GM18508 (cell line): ENCODE measurements around the gene SMIM22.

ENCODE experiments used
- ATAC-seq: cut with Tn5 transposase; IDR thresholded peaks from one replicate; pipeline ENCODE4 v1.9.1; 2021; ENCODE audit warnings: moderate number of reproducible peaks; ENCODE audit not compliant: insufficient read depth, unreplicated experiment

SMIM22 gene

DNA sequence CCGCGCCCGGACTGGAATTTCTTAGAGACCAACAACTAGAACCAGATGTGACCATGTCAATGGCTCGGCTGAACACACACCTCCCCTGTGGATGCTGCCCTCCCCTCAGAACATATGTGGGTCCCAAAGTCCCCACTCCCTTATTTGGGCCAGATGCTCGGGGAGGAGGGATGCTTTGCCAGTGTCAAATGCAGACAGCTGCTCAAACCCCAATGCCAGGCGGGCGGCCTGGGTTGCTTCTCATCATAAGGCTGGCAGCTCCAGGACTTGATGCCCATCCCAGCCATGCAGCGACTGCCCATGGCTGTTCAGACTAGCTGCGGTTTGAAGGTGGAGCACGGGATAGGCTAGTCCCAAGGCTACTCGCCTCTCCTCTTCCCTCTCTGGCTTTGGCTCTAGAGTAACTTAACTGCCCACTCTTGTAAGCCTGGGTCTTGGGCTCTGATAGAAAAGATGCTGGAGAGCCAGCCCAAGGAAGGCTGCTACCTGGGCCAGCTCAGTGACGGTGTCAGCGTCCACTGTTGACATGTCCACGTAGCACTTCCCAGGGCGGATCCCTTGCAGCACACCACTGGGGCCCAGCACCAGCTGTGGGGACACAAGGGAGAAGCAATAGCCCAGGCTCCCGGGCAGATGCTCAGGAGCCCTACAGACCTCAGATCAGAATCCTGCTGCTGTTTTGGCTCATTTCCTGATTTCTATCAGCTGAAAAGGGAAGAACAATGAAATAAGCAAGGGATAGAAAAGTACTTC is 18.3 kb downstream of the SMIM22 start:
- no peak for ATAC-seq

DNA sequence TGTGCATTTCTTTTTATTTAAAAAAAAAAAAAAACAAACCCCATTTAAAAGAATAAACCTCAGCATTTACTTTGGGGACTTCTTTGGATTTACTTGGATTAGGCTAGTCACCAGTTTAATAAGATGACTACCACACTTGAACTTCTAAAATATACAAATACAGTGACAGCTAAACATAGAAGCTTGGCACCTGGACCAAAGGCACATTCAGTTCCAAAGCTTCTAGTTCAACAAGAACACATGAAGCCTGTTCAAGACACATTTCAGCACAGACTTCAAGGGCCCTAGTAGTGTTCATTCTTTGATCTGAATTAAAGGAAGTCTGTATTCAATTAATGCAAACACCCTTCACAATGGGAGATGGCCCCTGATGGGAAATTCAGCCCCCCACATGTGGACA is 18.9 kb downstream of the SMIM22 start:
- no peak for ATAC-seq

DNA sequence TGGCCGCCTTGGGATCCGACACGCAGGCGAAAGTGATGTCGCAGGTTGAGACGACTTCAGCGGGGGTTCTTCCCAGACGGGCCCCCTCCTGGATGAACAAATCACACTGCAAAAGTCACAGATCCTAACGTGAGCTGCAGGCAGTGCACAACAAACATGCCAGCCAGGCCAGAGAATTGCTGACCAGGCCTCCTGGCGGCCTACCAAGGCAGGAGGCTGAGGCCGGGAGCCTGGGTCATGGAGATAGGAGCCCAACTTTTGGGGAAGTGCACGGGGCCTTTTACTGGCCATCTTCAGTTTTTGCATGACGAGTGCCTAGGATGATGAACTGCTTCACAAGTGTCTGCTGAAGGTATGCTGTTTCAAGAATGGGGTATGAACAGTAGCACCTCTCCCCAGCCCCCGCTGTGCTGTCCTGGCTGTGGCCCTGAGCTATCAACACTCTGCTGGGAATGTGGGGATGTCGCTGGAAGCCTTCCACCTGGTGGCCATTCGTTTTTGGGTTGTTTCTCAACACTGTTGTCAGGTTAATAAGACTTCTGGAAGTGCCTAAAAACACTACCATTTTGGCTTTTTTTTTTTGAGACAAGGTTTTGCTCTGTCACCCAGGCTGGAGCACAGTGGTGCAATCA is 19.5 kb downstream of the SMIM22 start:
- no peak for ATAC-seq

DNA sequence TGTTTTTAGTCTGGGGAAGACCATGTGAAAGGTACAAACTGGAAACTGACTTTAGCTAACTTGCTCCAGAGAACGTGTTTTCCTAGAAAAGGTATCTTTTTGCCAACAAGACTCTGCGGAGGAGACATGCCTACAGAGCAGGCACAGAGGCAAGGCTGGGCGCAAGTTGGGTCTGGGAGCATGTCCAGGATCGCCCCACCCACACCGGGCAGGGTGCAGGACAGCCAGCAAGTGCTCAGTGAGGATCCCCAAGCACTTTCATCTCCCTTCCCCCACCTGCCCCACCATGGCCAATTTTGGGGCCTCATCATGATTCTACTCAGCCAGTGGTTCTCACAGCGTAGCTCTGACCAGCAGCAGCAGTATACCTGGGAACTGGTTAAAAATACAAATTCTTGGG is 25.5 kb downstream of the SMIM22 start:
- no peak for ATAC-seq

DNA sequence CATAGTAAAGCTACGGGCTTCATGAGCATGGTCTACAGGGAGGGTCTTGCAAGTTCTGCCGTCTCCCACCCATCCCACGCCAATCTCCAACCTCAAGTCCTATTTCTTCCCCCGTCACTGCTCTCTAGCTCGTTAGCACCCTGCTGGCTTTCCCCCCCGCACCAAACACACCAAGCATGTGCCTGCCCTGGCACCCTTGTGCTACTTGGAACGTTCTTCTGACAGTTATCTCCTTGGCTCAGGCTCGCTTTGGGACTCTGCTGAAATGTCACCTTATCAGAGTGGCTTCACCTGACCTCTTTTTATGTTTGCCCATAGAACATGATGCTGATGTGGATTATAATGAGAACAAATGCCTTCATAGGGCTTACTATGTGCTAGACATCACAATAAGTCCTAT is 30.0 kb downstream of the SMIM22 start:
- ATAC-seq, result no peak

DNA sequence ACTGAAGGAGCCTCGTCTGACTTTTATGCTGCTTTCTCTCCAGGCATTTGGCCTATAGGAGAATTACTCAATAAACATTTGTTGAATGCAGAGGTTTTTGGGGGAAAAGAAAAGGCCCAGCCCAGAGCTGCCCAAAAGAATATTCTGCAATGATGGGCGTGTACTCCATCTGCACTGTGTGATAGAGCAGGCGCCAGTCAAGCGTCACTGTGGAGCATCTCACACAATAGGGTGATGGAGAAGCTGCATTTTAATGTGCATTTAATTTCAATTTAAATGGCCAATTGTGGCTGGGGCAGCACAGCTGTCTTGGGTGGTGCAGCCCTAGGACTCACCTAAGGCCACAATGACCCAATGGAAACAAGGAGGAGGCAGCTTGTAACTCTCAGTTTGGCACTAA is 31.4 kb downstream of the SMIM22 start:
- no peak for ATAC-seq

DNA sequence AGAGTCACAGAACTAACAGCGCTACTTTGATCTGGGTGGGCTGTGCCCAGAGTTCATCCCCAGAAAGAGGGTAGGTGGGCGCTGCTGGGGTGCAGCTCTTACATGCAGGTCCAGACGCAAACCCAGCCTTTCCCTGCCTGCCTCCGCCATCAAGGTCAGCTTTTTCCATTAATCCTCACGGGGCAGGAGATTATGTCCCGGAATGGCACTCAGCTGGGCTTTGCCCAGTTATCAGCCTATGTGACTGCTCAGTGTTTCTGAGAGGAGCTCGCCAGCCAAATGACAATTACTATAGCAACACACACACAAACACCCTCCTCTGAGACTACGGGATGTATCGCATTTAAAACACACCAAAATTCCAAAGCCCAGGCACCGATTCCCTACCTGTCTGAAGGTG is 31.8 kb downstream of the SMIM22 start:
- no peak for ATAC-seq

DNA sequence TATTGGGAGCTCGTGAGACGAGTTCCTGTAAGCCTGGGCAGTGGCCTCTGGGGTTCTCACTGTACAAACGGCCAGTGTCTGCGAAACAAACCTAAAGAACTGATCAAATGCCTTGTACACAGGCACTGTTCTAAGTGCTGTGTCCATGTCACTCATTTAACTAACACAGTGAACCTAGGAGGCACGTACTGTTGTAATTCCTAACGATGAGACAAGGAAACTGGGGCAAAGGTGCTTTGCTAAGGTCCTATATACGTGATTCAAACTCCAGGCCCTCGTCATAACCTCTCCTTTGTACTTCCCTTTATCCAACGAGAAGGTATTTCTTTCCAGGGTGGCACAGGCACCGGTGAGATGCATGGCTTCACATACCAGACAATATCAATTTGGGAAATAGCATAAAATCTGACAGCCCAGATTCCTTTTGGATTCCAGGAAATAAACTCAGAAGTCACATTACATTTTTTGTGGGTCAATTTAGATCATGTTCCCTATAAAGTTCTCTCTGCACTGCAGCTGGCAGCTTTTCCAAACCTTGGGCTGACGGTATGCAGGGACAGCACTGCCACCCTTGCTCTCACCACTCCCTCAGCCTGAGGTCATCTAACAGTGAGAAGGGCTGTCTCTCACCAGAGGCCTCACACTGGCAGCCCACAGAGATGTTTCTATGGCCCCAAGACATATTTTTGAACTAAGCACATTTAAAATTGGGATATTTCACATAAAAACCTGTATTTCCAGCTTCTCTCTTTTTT is 33.6 kb downstream of the SMIM22 start:
- ATAC-seq, result no peak

DNA sequence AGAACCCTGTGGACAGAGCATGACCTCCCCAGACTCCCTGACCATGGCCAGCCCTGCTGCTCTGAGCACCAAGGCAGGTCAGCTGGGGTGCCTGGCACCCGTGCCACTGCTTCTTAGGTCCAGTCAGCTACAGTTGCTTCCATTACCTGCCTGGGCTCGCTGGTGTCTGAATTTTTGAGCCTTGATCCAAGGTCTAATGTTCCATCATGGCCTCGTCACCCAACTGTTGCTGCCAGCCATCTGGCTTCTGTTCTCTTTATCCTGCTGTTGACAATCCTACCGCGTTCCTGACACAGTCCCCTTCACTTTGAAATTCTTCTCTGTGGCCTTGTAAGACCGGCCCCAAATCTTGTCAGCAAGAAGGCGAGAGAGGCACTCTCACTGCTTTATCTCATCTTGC is 35.2 kb downstream of the SMIM22 start:
- ATAC-seq, result no peak

DNA sequence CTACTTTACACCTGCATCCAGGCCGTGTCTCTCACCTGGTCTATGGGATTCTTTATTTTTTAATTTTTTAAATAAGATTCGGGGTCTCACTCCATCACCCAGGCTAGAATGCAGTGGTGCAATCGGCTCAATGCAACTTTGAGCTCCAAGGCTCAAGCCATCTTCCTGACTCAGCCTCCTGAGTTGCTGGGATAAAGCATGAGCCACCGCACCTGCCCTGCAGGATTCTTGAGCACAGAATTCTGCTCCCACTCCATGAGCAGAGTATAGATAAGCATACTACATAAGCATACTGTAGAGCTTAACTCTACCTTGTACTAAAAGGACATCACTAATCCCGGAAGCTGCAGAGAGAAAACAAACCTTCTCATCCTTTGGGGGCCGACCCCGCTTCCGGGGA is 36.4 kb downstream of the SMIM22 start:
- ATAC-seq, result no peak

DNA sequence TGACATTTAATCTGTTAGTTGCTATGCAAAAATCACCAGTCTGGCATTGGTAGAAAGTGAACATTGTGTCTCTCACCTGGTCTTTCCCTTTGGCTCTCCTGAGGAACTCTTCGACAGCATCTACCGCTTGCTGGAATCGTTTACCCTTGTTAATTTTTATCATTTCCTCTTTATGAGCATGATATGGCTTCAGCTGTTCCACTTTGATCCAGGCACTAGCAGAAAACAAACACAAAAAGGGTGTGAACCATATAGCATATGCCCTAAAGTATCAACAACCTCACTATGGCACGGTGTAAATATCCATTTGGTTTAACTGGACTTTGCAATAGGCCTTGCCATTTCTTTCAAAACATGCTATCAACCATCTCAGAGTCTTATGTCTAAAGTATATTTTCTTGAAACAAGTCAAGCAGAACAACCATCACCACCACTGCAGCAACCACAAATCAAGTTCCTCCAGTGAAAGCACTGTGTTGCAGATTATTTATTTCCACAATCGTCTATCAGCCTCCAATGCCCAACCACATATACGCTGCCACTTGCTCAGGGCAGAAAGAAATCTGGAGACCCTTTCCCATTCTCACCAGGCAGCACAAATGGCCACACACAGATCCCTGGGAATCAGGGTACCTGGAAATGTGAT is 37.7 kb downstream of the SMIM22 start:
- ATAC-seq, result no peak

DNA sequence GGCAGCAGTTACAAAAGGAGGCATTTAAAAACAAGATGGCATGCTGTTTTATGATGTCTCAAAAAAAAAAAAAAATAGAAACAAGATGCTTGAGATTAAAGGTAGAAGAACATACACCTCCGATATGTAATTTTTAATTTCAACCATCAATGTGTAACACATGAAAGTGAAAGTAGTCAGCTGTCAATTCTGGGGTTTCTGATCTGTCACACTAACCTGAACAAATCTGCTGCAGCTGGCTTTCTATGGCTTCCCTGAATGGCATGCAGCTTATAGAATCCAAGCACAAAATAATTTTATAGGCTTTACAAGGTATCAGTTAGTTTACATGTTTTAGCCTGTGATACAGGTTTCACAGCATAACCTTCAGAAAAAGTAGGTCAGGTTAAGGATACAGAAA is 38.4 kb downstream of the SMIM22 start:
- no peak for ATAC-seq

DNA sequence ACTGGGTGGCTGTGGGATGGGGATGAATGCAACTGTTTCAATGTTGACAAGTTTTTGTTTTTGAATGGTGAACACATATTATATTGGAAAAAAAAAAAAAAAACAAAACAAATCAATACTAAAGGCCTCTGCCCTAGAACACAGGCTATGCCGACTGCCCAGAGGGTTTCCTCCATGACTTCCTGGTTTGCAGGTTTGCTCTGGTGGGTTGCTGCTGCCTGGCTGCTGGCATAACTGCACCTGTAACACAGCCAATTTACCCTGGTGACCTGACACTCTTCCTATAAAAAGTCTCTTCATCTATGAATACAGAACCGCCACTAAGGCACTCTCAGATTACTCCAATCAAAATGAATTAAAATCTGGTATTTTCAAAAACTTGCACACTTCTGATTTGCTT is 41.6 kb downstream of the SMIM22 start:
- ATAC-seq, result no peak

DNA sequence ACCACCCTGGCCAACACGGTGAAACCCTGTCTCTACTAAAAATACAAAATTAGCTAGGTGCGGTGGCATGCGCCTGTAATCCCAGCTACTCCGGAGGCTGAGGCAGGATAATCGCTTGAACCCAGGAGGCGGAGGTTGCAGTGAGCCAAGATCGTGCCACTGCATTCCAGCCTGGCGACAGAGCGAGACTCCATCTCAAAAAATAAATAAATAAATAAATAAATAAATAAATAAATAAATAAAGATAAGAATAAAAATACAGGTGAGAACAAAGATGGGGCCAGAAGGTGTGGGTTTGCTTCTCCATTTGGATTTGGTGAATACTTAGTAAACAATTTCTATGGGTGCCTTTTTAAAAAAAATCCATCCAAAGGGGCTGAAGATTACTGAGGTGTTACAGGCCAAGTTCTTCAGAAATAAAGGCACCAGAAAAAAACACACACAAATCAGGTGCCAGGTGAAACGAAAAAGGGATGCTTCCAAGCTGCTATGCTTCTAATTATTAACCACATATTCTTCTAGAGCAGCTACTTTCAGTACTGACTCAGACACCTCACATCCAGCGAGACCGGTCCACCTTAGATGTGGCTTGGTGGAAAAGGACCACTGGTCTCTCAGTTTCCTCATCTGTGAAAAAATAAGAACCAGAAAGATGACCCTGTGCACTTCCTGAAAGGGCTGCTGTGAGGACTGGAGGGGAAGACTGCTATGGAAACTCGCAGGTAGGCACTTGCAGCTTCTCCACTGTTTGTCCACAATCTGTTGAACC is 42.7 kb downstream of the SMIM22 start:
- ATAC-seq, result no peak

DNA sequence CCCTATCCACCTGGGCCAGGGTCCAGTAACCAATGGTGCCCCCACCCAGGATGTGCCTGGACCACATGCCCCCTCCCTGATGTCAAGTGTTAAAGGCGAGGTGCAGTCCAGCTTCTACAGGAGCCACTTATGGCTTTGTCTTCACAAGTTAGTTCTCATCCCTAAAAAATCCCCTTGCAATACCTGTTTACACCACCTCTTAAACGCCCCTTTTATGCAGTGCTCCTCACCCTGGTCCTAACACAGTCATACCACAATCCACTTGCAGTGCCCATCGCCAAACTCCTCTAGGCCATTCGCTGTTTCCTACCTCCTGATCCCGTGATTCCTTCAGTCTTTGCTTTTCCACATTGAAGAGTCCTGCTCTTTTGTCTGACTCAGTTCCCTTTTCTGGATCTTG is 44.8 kb downstream of the SMIM22 start:
- ATAC-seq, result no peak

DNA sequence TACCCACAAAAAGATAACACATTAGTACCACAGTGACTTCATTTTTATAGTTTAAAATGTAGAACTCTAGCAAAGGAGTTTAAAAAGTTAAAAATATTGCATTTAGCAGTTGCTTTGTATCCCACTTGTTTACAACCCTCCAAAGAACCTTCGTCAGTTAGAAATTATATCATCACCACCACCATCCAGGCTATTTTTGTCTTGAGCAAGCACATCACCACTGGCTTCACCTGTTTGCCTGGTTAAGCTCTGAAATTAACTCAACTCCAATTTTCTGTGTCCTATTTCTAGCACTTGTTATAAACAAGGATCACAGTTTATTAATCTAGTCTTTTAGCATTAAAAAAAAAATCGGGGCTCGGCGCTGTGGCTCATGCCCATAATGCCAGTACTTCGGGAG is 45.8 kb downstream of the SMIM22 start:
- ATAC-seq, result no peak
